Endothelial cell of umbilical vein (primary cell): Measurements from ENCODE around the gene CPSF2. TPM values are rescaled to one million over a fixed set of nuclear protein-coding genes. Genes with fewer than 3 reads are reported as not detected.

Source experiments
- BruUV-seq: library from RNA; stranded (reverse); fragments of 400-500 nt; replicated peaks from 2 replicates; lab custom pipeline; 2021; lab: Mats Ljungman, UMichigan
- CTCF ChIA-PET: fragments of 300-600, 350-600 bp; sonication (Branson Sonifier 250); formaldehyde crosslinking; loops from one replicate; lab custom pipeline; 2021; ENCODE audit warnings: antibody characterized with exemption, inconsistent platforms; lab: Charles Lee
- POLR2A ChIA-PET: fragments of 300-600, 350-600 bp; sonication (Branson Sonifier 250); formaldehyde crosslinking; loops from one replicate; lab custom pipeline; 2021; ENCODE audit warnings: antibody characterized with exemption, inconsistent platforms; lab: Charles Lee
- DNase-seq: peaks from one replicate; pipeline ENCODE4 v3.0.0-alpha.2; 2011; ENCODE audit warnings: low read depth, low spot score
- FAIRE-seq: peaks from 2 replicates; lab custom pipeline; 2011; peaks lifted over from hg19 to GRCh38; lab: Jason Lieb, UNC
- H2AFZ ChIP-seq: 2 replicates; pipeline ENCODE4 v1.6.0; 2012; ENCODE audit warnings: low read depth, low read length, control low read depth, inconsistent platforms
- H3K27ac ChIP-seq: 2 replicates; pipeline ENCODE4 v1.5.1; 2011; ENCODE audit warnings: low read depth, mild to moderate bottlenecking, control low read depth, low read length, moderate library complexity; ENCODE audit not compliant: insufficient read depth
- H3K27me3 ChIP-seq, 2 experiments: 2 replicates each; pipeline versions ENCODE4 v1.6.0 to v1.6.1; 2011; ENCODE audit warnings: low read length in 2 of 2, mixed read lengths in 1 of 2; ENCODE audit not compliant: control insufficient read depth in 2 of 2, insufficient read depth in 2 of 2
- H3K36me3 ChIP-seq, 2 experiments: 2 replicates in 1 of 2; 3 replicates in 1 of 2; pipeline ENCODE4 v1.5.1; 2011; ENCODE audit warnings: low read length in 2 of 2, mild to moderate bottlenecking in 1 of 2, moderate library complexity in 1 of 2; ENCODE audit not compliant: control insufficient read depth in 2 of 2, insufficient read depth in 2 of 2; ENCODE audit errors: extremely low read depth in 1 of 2
- H3K4me1 ChIP-seq: 3 replicates; pipeline ENCODE4 v1.5.1; 2011; ENCODE audit warnings: mild to moderate bottlenecking, low read length; ENCODE audit not compliant: control insufficient read depth, insufficient read depth; ENCODE audit errors: extremely low read depth
- H3K4me2 ChIP-seq: 2 replicates; pipeline ENCODE4 v1.6.1; 2011; ENCODE audit warnings: low read length, control low read depth, mixed read lengths; ENCODE audit not compliant: insufficient read depth
- H3K4me3 ChIP-seq, 3 experiments: fragments of 200-600 bp in 1 of 3; sonication (generic), shearing (Covaris generic) in 1 of 3; replicated peaks in 1 of 3; 2 replicates each; pipeline ENCODE4 v1.5.1; 2011 to 2016; ENCODE audit warnings: control low read depth in 3 of 3, low read length in 3 of 3, mild to moderate bottlenecking in 2 of 3, inconsistent platforms in 1 of 3, low read depth in 1 of 3, moderate library complexity in 1 of 3; ENCODE audit not compliant: insufficient read depth in 1 of 3
- H3K79me2 ChIP-seq: 2 replicates; pipeline ENCODE4 v1.6.0; 2012; ENCODE audit warnings: low read length, inconsistent platforms; ENCODE audit not compliant: control insufficient read depth, insufficient read depth
- H3K9ac ChIP-seq: replicated peaks from 2 replicates; pipeline ENCODE3; 2011; ENCODE audit warnings: low read length, control low read depth; ENCODE audit not compliant: insufficient read depth; ENCODE audit errors: extremely low read depth
- H3K9me1 ChIP-seq: replicated peaks from 3 replicates; pipeline ENCODE4 v1.6.0; 2011; ENCODE audit warnings: mild to moderate bottlenecking, low read length; ENCODE audit not compliant: control insufficient read depth, insufficient read depth; ENCODE audit errors: extremely low read depth
- H3K9me3 ChIP-seq: replicated peaks from 2 replicates; pipeline ENCODE4 v1.5.1; 2012; ENCODE audit warnings: low read length, inconsistent platforms; ENCODE audit not compliant: control insufficient read depth, insufficient read depth
- H4K20me1 ChIP-seq: replicated peaks from 2 replicates; pipeline ENCODE3; 2011; ENCODE audit warnings: mild to moderate bottlenecking, low read length; ENCODE audit not compliant: control insufficient read depth, insufficient read depth; ENCODE audit errors: extremely low read depth
- EZH2 ChIP-seq: IDR thresholded peaks from 2 replicates; pipeline ENCODE4 v1.6.1; 2012; ENCODE audit warnings: borderline replicate concordance, low read depth, mild to moderate bottlenecking, moderate library complexity, low read length, inconsistent platforms; ENCODE audit not compliant: severe bottlenecking
- FOS ChIP-seq: IDR thresholded peaks from 2 replicates; pipeline ENCODE4 v1.6.1; 2011; ENCODE audit warnings: mild to moderate bottlenecking, low read length, moderate library complexity, borderline replicate concordance; ENCODE audit not compliant: insufficient read depth
- GATA2 ChIP-seq: IDR thresholded peaks from 2 replicates; pipeline ENCODE4 v1.7.0; 2011; ENCODE audit warnings: low read depth, mild to moderate bottlenecking, moderate library complexity, mixed read lengths, low read length; ENCODE audit not compliant: insufficient read length, insufficient read depth
- JUN ChIP-seq: IDR thresholded peaks from 2 replicates; pipeline ENCODE4 v1.6.1; 2011; ENCODE audit warnings: borderline replicate concordance, low read depth; ENCODE audit not compliant: insufficient read length, insufficient read depth
- MYC ChIP-seq: IDR thresholded peaks from one replicate; pipeline ENCODE4 v1.6.1; 2011; ENCODE audit warnings: mild to moderate bottlenecking, low read depth, low read length
- POLR2A ChIP-seq: IDR thresholded peaks from 2 replicates; pipeline ENCODE4 v1.6.1; 2012; ENCODE audit warnings: low read depth, mild to moderate bottlenecking, control low read depth, low read length
- POLR2AphosphoS5 ChIP-seq: IDR thresholded peaks from 2 replicates; pipeline ENCODE4 v1.6.1; 2012; ENCODE audit warnings: low read depth, mild to moderate bottlenecking, control low read depth, low read length, moderate library complexity; ENCODE audit not compliant: insufficient read depth
- dilution Hi-C: fragments of 300-500 bp; cut with MboI; formaldehyde crosslinking; loops from one replicate; pipeline ENCODE4 v1.15.0; 2019; ENCODE audit warnings: low sequenced_read_pairs; ENCODE audit not compliant: extremely low pct_ligation_motif_present
- intact Hi-C: fragments of 100-400 bp; cut with micrococcal nuclease; formaldehyde crosslinking; loops from one replicate; pipeline ENCODE4 v1.10.0; 2022
- polyA plus RNA-seq, 4 experiments: library from polyadenylated mRNA; depleted of rRNA in 3 of 4; stranded (reverse) in 3 of 4; unstranded in 1 of 4; fragments of >200 nt; gene quantifications; 2 replicates each; pipeline versions ENCODE4 v1.2.1 to v1.2.3, GENCODE V29; 2011 to 2012; ENCODE audit warnings: missing spikeins in 1 of 4
- total RNA-seq: library from RNA; stranded (reverse); gene quantifications from 2 replicates; pipeline ENCODE4 v1.2.3, GENCODE V29; 2021
- TF ChIP-seq, protein P1 (sequence below): IDR thresholded peaks from 2 replicates; pipeline ENCODE4 v1.6.1; 2011; ENCODE audit not compliant: insufficient read depth, insufficient read length
- TF ChIP-seq, protein P2 (sequence below), 2 donors: IDR thresholded peaks; 1 replicate in 1 of 2; 2 replicates in 1 of 2; pipeline ENCODE4 v1.5.1; 2011; ENCODE audit warnings: low read length in 2 of 2, mild to moderate bottlenecking in 2 of 2, moderate library complexity in 2 of 2, control low read depth in 1 of 2, inconsistent platforms in 1 of 2, low read depth in 1 of 2; ENCODE audit not compliant: insufficient read depth in 1 of 2; ENCODE audit errors: extremely low read depth in 1 of 2

CPSF2 gene
- total and polyA plus RNA-seq, 2 donors (not counting 3 experiments of a cell fraction or from before 2014, with no cell fraction given) = 8.3 to 81.7 TPM

DNA sequence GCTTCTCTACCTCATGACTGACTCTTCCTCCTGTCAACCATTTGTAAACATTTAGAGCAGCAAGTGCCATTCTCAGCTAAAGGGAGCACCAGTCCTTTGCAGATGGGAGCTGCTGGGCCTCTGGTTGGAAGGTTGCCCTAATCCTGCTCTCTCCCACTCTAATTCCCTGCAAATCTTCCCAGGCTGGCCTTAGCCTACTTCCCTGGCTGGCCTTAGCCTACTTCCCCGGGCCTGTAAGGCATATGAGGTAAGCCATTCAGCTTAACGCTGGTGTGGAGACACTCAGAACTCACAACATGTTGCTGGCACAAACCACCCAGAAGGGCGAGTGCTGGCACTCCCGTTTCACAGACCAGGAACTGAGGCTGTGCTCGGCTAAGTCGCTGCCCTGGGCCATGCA is 69.0 kb downstream of the CPSF2 start:
- Histone ChIP-seq H3K9me3 (no peaks in the 10 kb centered on the region), H3K36me3 (no peaks in the 10 kb centered on the region), H3K9ac (no peak overlapping the region), H3K79me2 (no peaks in the 10 kb centered on the region), H4K20me1 (no peaks in the 10 kb centered on the region), H3K4me3 (no peak overlapping the region), H2AFZ (no peak overlapping the region), H3K27ac (no peak overlapping the region), H3K9me1 (no peaks in the 10 kb centered on the region), H3K4me1 (no peaks in the 10 kb centered on the region), H3K4me2 (no peak overlapping the region), H3K27me3 (no peaks in the 10 kb centered on the region)
- no peak for FAIRE-seq
- TF ChIP-seq MYC (no peak), FOS (no peak), GATA2 (no peak), JUN (no peak), EZH2 (no peak), POLR2AphosphoS5 (no peak), POLR2A (no peak)
- TF ChIP-seq, protein P1, sequence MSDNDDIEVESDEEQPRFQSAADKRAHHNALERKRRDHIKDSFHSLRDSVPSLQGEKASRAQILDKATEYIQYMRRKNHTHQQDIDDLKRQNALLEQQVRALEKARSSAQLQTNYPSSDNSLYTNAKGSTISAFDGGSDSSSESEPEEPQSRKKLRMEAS = no peak
- TF ChIP-seq, protein P2, sequence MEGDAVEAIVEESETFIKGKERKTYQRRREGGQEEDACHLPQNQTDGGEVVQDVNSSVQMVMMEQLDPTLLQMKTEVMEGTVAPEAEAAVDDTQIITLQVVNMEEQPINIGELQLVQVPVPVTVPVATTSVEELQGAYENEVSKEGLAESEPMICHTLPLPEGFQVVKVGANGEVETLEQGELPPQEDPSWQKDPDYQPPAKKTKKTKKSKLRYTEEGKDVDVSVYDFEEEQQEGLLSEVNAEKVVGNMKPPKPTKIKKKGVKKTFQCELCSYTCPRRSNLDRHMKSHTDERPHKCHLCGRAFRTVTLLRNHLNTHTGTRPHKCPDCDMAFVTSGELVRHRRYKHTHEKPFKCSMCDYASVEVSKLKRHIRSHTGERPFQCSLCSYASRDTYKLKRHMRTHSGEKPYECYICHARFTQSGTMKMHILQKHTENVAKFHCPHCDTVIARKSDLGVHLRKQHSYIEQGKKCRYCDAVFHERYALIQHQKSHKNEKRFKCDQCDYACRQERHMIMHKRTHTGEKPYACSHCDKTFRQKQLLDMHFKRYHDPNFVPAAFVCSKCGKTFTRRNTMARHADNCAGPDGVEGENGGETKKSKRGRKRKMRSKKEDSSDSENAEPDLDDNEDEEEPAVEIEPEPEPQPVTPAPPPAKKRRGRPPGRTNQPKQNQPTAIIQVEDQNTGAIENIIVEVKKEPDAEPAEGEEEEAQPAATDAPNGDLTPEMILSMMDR (IDR thresholded peaks at IDR 0.05; ENCODE audit: extremely low read depth in 1 of 2, insufficient read depth in 1 of 2, low read depth in 1 of 2, low read length in 2 of 2) = no peak
- intact Hi-C loops = no loop called here
- ChIA-PET POLR2A (no interaction called here), CTCF (interaction anchor here (1.7 kb wide), 1 partner anchor 27 kb away, joined by 4 read pairs; no protein-coding TSS in a partner anchor)
- no peak for DNase-seq
- dilution Hi-C loops = no loop called here
- no TSS peak for BruUV-seq
